PFSK-1 (cell line): ENCODE results near the gene HSPH1.

Source experiments
- FOXP2 ChIP-seq: optimal IDR thresholded peaks from 2 replicates; pipeline ENCODE3; 2011; ENCODE audit warnings: borderline replicate concordance, control low read depth, inconsistent platforms; ENCODE audit not compliant: insufficient read depth; ENCODE audit errors: extremely low read length, extremely low read depth
- POLR2AphosphoS5 ChIP-seq: IDR thresholded peaks from 2 replicates; pipeline ENCODE4 v1.6.1; 2012; ENCODE audit warnings: low read depth, mild to moderate bottlenecking, control low read depth, low read length, moderate library complexity
- SIN3A ChIP-seq: IDR thresholded peaks from 2 replicates; pipeline ENCODE4 v1.6.1; 2012; ENCODE audit warnings: mild to moderate bottlenecking, low read length, moderate library complexity, borderline replicate concordance; ENCODE audit not compliant: insufficient read depth
- TAF1 ChIP-seq: IDR thresholded peaks from 2 replicates; pipeline ENCODE4 v1.6.1; 2012; ENCODE audit warnings: low read length, control low read depth, borderline replicate concordance; ENCODE audit not compliant: insufficient read depth
- TF ChIP-seq, protein P1 (sequence below), 2 experiments: IDR thresholded peaks; 2 replicates each; pipeline versions ENCODE4 v1.6.1 to v1.8.0; 2011 to 2012; ENCODE audit warnings: low read depth in 2 of 2, low read length in 2 of 2, control low read depth in 1 of 2, inconsistent platforms in 1 of 2, mild to moderate bottlenecking in 1 of 2, moderate library complexity in 1 of 2; ENCODE audit not compliant: insufficient read depth in 1 of 2

The HSPH1 gene

DNA sequence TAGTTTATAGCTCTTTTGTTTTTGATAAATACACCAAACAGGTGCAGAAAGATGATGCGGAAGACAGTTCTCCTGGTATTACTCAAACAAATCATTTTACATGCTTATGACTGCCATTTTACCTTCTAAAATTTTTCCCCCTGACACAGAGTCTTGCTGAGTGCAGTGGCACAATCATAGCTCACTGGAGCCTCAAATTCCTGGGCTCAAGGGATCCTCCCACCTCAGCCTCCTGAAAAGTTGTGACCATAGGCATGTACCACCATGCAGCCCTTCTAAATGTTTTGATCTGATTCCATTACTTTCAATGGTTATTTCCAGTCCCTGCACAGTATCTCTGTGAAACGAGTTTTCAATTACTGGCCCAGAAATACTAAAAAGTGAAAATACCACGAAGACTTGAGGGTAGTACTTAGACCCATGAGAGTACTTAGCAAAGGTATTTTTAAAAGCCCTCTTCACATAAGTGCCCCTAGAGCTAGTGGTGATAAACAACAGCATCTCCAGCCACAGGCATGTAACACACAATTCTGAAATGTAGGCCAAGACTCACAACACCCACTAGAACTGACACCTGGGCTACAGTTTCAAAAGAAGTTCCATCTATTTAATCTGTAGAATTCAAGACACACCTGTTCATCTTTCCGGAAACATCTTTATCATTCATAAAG lies 11.3 kb downstream of the HSPH1 start:
- no peak for TF ChIP-seq TAF1
- no peak for TF ChIP-seq SIN3A
- TF ChIP-seq POLR2AphosphoS5 = no peak
- TF ChIP-seq, protein P1, sequence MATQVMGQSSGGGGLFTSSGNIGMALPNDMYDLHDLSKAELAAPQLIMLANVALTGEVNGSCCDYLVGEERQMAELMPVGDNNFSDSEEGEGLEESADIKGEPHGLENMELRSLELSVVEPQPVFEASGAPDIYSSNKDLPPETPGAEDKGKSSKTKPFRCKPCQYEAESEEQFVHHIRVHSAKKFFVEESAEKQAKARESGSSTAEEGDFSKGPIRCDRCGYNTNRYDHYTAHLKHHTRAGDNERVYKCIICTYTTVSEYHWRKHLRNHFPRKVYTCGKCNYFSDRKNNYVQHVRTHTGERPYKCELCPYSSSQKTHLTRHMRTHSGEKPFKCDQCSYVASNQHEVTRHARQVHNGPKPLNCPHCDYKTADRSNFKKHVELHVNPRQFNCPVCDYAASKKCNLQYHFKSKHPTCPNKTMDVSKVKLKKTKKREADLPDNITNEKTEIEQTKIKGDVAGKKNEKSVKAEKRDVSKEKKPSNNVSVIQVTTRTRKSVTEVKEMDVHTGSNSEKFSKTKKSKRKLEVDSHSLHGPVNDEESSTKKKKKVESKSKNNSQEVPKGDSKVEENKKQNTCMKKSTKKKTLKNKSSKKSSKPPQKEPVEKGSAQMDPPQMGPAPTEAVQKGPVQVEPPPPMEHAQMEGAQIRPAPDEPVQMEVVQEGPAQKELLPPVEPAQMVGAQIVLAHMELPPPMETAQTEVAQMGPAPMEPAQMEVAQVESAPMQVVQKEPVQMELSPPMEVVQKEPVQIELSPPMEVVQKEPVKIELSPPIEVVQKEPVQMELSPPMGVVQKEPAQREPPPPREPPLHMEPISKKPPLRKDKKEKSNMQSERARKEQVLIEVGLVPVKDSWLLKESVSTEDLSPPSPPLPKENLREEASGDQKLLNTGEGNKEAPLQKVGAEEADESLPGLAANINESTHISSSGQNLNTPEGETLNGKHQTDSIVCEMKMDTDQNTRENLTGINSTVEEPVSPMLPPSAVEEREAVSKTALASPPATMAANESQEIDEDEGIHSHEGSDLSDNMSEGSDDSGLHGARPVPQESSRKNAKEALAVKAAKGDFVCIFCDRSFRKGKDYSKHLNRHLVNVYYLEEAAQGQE (IDR thresholded peaks at IDR 0.05; ENCODE audit: insufficient read depth in 1 of 2, low read depth in 2 of 2, low read length in 2 of 2) = no peak
- TF ChIP-seq FOXP2 = no peak

DNA sequence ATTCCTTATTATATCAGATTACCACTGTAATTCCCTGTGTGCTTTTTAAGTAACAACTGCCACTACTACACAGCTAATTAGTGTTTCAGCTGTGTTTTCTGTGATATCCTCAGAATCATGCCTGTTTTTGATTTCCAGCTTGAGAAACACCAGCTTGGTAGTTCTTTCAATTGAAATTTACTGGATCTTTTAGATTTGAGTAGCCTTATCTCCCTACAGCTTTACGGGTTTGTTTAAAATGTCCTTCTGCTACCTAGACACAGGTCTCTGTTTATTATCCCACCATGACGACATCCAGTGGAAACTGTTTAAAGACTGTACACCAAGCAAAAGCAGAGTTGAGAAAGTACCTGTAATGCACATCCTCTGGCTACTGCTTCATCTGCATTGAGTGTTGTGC lies 12.1 kb downstream of the HSPH1 start:
- TF ChIP-seq POLR2AphosphoS5 = no peak
- TF ChIP-seq, protein P1 (IDR thresholded peaks at IDR 0.05; ENCODE audit: insufficient read depth in 1 of 2, low read depth in 2 of 2, low read length in 2 of 2) = no peak
- no peak for TF ChIP-seq FOXP2
- no peak for TF ChIP-seq TAF1
- TF ChIP-seq SIN3A = no peak

DNA sequence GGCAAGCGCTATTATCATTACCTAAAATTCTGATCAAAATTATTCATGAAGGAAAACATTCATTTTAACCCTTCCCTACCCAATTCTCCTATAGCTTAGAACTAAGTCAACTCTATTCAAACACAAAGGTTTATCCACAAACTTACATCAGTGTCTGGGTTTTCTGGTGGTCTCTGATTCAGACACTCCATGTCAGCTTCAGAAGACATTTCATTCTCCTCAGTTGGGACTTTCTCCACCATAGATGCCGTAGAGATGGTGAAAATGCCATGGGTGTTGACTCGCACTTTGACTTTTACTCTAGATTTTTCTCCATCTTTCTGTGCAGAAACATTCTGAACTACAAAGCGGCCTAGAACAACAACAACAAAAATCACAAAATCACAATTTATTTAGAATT lies 16.3 kb downstream of the HSPH1 start:
- TF ChIP-seq POLR2AphosphoS5 (no peak), SIN3A (no peak), FOXP2 (no peak), TAF1 (no peak)
- TF ChIP-seq, protein P1 (IDR thresholded peaks at IDR 0.05; ENCODE audit: insufficient read depth in 1 of 2, low read depth in 2 of 2, low read length in 2 of 2) = no peak

DNA sequence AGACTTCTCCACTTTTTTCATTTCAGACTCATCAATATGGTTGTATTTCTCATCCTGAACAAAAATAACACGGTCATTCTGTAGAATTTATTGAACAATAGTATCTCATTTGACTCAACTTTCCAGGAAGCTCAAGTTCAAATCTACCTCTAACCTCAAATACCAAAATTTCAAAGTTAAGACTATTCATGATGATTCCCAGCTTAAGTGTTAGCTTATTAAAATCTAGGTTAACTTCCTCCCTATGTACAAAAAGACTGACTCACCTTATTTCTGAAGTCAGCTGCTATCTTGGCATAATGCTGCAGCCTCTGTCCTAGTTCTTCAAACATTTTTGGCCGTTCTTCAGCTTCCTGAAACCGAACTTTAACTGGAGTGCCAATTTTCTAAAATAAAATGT lies 23.2 kb downstream of the HSPH1 start:
- TF ChIP-seq, protein P1 (IDR thresholded peaks at IDR 0.05; ENCODE audit: insufficient read depth in 1 of 2, low read depth in 2 of 2, low read length in 2 of 2) = no peak

DNA sequence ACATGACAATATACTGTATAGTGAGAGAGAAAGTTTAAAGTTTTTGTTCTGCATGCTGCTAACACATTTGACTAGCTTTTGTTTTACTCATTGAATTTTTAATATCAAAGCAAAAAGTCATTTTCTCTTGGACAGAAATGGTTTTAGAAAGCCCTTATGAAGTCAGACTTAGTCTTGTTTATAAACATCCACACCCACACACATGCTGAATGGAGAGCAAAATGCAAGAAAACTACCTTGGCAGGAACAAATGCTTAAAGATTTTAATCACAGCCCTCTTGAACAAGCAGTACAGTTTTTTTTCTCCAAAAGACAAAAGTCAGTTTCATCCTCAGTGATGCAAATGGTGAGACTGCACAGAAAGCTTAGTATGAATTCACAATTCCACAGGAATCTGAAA lies 25.0 kb downstream of the HSPH1 start:
- TF ChIP-seq FOXP2 (no peak), TAF1 (no peak), POLR2AphosphoS5 (no peak), SIN3A (no peak)
- TF ChIP-seq, protein P1 (IDR thresholded peaks at IDR 0.05; ENCODE audit: insufficient read depth in 1 of 2, low read depth in 2 of 2, low read length in 2 of 2) = no peak
